HCT116 (cell line): ENCODE results near the gene LCE3D. TPM values are rescaled to one million over a fixed set of nuclear protein-coding genes. Genes with fewer than 3 reads are reported as not detected.

ENCODE experiments used
- ATAC-seq: fragments of 200-7000 bp; cut with Tn5 transposase; 2 replicates; pipeline ENCODE4 v1.9.1; 2020; ENCODE audit warnings: mild to moderate bottlenecking, moderate library complexity
- BruUV-seq: library from RNA; stranded (reverse); fragments of 400-500 nt; replicated peaks from 2 replicates; lab custom pipeline; 2021; lab: Mats Ljungman, UMichigan
- CTCF ChIA-PET: fragments of 300-600 bp; sonication (Branson Sonifier 250); formaldehyde crosslinking; loops from one replicate; lab custom pipeline; 2021; ENCODE audit warnings: antibody characterized with exemption; lab: Charles Lee
- POLR2A ChIA-PET: fragments of 300-600, 350-600 bp; sonication (Branson Sonifier 250); formaldehyde crosslinking; loops from one replicate; lab custom pipeline; 2021; ENCODE audit warnings: antibody characterized with exemption; lab: Charles Lee
- RAD21 ChIA-PET, 2 experiments: fragments of 300-600 bp; sonication (Branson Sonifier 250); formaldehyde crosslinking; loops; one replicate each; lab custom pipeline; 2023; ENCODE audit warnings: low total read pairs in 2 of 2; ENCODE audit not compliant: uncharacterized antibody in 2 of 2, unreplicated experiment in 2 of 2, low non-redundant PET in 1 of 2; lab: Charles Lee
- DNase-seq: peaks from one replicate; pipeline ENCODE4 v3.0.0-alpha.2; 2010; ENCODE audit warnings: low read depth, low spot score
- H2AFZ ChIP-seq: fragments of 200-600 bp; shearing (Covaris generic), sonication (generic); 2 replicates; pipeline ENCODE4 v1.6.1; 2017; ENCODE audit warnings: low read depth, mixed run types, mixed read lengths, antibody characterized with exemption, low read length; ENCODE audit not compliant: poor library complexity, severe bottlenecking
- H3K27ac ChIP-seq: 2 replicates; pipeline ENCODE4 v1.5.1; 2012; ENCODE audit warnings: low read depth, low read length
- H3K27me3 ChIP-seq: fragments of 200-600 bp; sonication (generic); 2 replicates; pipeline ENCODE4 v1.6.1; 2016; ENCODE audit warnings: mixed run types, low read length, mixed read lengths; ENCODE audit not compliant: insufficient read depth
- H3K36me3 ChIP-seq, 2 experiments: fragments of 200-500 bp in 1 of 2; fragments of 200-600 bp in 1 of 2; sonication (Bioruptor generic) in 1 of 2; sonication (generic) in 1 of 2; 2 replicates each; pipeline versions ENCODE4 v1.5.1 to v1.6.1; 2014 to 2016; ENCODE audit warnings: low read length in 2 of 2, inconsistent platforms in 1 of 2, mixed read lengths in 1 of 2, mixed run types in 1 of 2; ENCODE audit not compliant: insufficient read depth in 2 of 2, control insufficient read depth in 1 of 2
- H3K4me1 ChIP-seq, 2 experiments: fragments of 200-600 bp in 1 of 2; sonication (generic) in 1 of 2; 2 replicates each; pipeline versions ENCODE4 v1.5.1 to v1.6.1; 2012 to 2017; ENCODE audit warnings: low read length in 2 of 2, inconsistent platforms in 1 of 2, mild to moderate bottlenecking in 1 of 2, mixed read lengths in 1 of 2, mixed run types in 1 of 2, moderate library complexity in 1 of 2; ENCODE audit not compliant: insufficient read depth in 2 of 2, control insufficient read depth in 1 of 2
- H3K4me2 ChIP-seq: fragments of 200-600 bp; sonication (generic); 2 replicates; pipeline ENCODE4 v1.6.1; 2017; ENCODE audit warnings: mixed run types, low read length, mixed read lengths
- H3K4me3 ChIP-seq, 2 experiments: fragments of 200-600 bp in 1 of 2; sonication (generic) in 1 of 2; replicated peaks in 1 of 2; 2 replicates each; pipeline ENCODE4 v1.5.1; 2011 to 2016; ENCODE audit warnings: low read length in 2 of 2, control low read depth in 1 of 2, low read depth in 1 of 2, mild to moderate bottlenecking in 1 of 2, mixed read lengths in 1 of 2, mixed run types in 1 of 2
- H3K79me2 ChIP-seq: fragments of 200-600 bp; sonication (generic); 2 replicates; pipeline ENCODE4 v1.6.1; 2017; ENCODE audit warnings: mild to moderate bottlenecking, mixed run types, low read length, moderate library complexity, mixed read lengths; ENCODE audit not compliant: insufficient read depth
- H3K9ac ChIP-seq: fragments of 200-600 bp; sonication (generic); 2 replicates; pipeline ENCODE4 v1.6.1; 2016; ENCODE audit warnings: low read length, mixed read lengths
- H3K9me2 ChIP-seq: fragments of 200-600 bp; sonication (generic), shearing (Covaris generic); 2 replicates; pipeline ENCODE4 v1.6.1; 2017; ENCODE audit warnings: mixed run types, mild to moderate bottlenecking, moderate library complexity; ENCODE audit not compliant: insufficient read depth
- H3K9me3 ChIP-seq, 2 experiments: fragments of 200-500 bp in 1 of 2; fragments of 200-600 bp in 1 of 2; sonication (Bioruptor generic) in 1 of 2; sonication (generic) in 1 of 2; 2 replicates each; pipeline ENCODE4 v1.6.1; 2014 to 2017; ENCODE audit warnings: low read length in 2 of 2, mixed read lengths in 2 of 2, inconsistent platforms in 1 of 2, low read depth in 1 of 2, mild to moderate bottlenecking in 1 of 2, mixed run types in 1 of 2, moderate library complexity in 1 of 2; ENCODE audit not compliant: control insufficient read depth in 1 of 2, insufficient read depth in 1 of 2
- H4K20me1 ChIP-seq: fragments of 200-600 bp; sonication (generic), shearing (Covaris generic); 2 replicates; pipeline ENCODE4 v1.6.1; 2017; ENCODE audit warnings: mixed run types, mild to moderate bottlenecking, moderate library complexity; ENCODE audit not compliant: insufficient read depth
- CEBPB ChIP-seq: IDR thresholded peaks from 2 replicates; pipeline ENCODE4 v1.6.1; 2012; ENCODE audit warnings: low read depth
- EGR1 ChIP-seq: IDR thresholded peaks from 2 replicates; pipeline ENCODE4 v1.6.1; 2012; ENCODE audit warnings: low read depth
- ELF1 ChIP-seq: IDR thresholded peaks from 2 replicates; pipeline ENCODE4 v1.6.1; 2012; ENCODE audit warnings: low read depth, borderline replicate concordance
- FOSL1 ChIP-seq: IDR thresholded peaks from 2 replicates; pipeline ENCODE4 v1.6.1; 2012; ENCODE audit warnings: low read depth
- JUND ChIP-seq: IDR thresholded peaks from 2 replicates; pipeline ENCODE4 v1.6.1; 2012
- POLR2A ChIP-seq: IDR thresholded peaks from 2 replicates; pipeline ENCODE4 v1.7.0; 2011; ENCODE audit warnings: borderline replicate concordance; ENCODE audit not compliant: insufficient read depth, insufficient read length; ENCODE audit errors: extremely low read depth
- POLR2AphosphoS5 ChIP-seq: IDR thresholded peaks from 2 replicates; pipeline ENCODE4 v1.6.1; 2011; ENCODE audit warnings: mild to moderate bottlenecking, low read depth, low read length, moderate library complexity
- RAD21 ChIP-seq: IDR thresholded peaks from 2 replicates; pipeline ENCODE4 v1.6.1; 2012; ENCODE audit warnings: low read depth, mild to moderate bottlenecking
- REST ChIP-seq: IDR thresholded peaks from 2 replicates; pipeline ENCODE4 v1.6.1; 2012; ENCODE audit warnings: low read depth
- SIN3A ChIP-seq: IDR thresholded peaks from 2 replicates; pipeline ENCODE4 v1.6.1; 2012; ENCODE audit warnings: low read depth
- SP1 ChIP-seq: IDR thresholded peaks from 2 replicates; pipeline ENCODE4 v1.6.1; 2012; ENCODE audit warnings: low read depth
- TCF7L2 ChIP-seq: IDR thresholded peaks from 2 replicates; pipeline ENCODE4 v1.7.0; 2011; ENCODE audit warnings: borderline replicate concordance, inconsistent platforms; ENCODE audit not compliant: insufficient read depth, insufficient read length; ENCODE audit errors: extremely low read depth
- YY1 ChIP-seq: IDR thresholded peaks from 2 replicates; pipeline ENCODE4 v1.6.1; 2011; ENCODE audit warnings: low read length, low read depth, moderate library complexity, mild to moderate bottlenecking; ENCODE audit not compliant: insufficient replicate concordance; ENCODE audit errors: extremely low read depth
- ZFX ChIP-seq: fragments of 450-650 bp; IDR thresholded peaks from 2 replicates; pipeline ENCODE4 v1.6.1; 2017
- ZNF274 ChIP-seq: fragments of 200-500 bp; sonication (Bioruptor generic); IDR thresholded peaks from 2 replicates; pipeline ENCODE4 v1.6.1; 2014; ENCODE audit warnings: mild to moderate bottlenecking, low read depth, low read length, inconsistent platforms
- intact Hi-C: fragments of 100-400 bp; cut with micrococcal nuclease; formaldehyde crosslinking; loops from 2 replicates; pipeline ENCODE4 v1.10.0; 2022
- total RNA-seq: library from RNA; stranded (reverse); gene quantifications from one replicate; pipeline ENCODE4 v1.2.1, GENCODE V29; 2021; ENCODE audit not compliant: unreplicated experiment
- TF ChIP-seq, protein P1 (sequence below): IDR thresholded peaks from 2 replicates; pipeline ENCODE4 v1.6.1; 2012
- TF ChIP-seq, protein P2 (sequence below): IDR thresholded peaks from 2 replicates; pipeline ENCODE4 v1.6.1; 2011; ENCODE audit warnings: mild to moderate bottlenecking, low read length, moderate library complexity; ENCODE audit not compliant: insufficient replicate concordance; ENCODE audit errors: extremely low read depth
- TF ChIP-seq, protein P3 (sequence below): IDR thresholded peaks from 2 replicates; pipeline ENCODE4 v1.6.1; 2012

LCE3D gene
- total RNA-seq, 1 experiment from 2014 or later, result not detected

DNA sequence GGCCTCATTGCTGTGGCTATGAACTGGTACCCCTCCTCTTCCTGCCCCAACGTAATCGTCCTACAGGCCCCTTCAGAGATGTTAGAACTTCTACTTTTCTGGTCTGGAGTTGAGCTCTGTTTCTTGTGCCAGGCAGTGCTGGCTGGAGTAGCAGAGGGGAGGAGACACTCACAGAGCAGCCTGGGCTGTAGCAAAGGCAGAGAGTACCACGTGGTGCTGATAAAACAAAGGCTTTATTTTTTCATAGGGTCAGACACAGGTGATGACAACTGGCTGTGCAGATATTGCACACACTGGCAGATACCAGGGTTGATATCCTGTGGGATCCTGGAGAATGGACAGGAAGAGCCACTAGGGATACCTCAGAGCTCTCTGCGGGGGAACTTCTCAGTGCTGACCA lies 42.8 kb downstream of the LCE3D start:
- no peak for TF ChIP-seq ZNF274
- TF ChIP-seq FOSL1, result no peak
- TF ChIP-seq, protein P1, sequence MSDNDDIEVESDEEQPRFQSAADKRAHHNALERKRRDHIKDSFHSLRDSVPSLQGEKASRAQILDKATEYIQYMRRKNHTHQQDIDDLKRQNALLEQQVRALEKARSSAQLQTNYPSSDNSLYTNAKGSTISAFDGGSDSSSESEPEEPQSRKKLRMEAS, result no peak
- no peak for TF ChIP-seq TCF7L2
- TF ChIP-seq POLR2A, result no peak
- no peak for TF ChIP-seq EGR1
- TF ChIP-seq, protein P2, sequence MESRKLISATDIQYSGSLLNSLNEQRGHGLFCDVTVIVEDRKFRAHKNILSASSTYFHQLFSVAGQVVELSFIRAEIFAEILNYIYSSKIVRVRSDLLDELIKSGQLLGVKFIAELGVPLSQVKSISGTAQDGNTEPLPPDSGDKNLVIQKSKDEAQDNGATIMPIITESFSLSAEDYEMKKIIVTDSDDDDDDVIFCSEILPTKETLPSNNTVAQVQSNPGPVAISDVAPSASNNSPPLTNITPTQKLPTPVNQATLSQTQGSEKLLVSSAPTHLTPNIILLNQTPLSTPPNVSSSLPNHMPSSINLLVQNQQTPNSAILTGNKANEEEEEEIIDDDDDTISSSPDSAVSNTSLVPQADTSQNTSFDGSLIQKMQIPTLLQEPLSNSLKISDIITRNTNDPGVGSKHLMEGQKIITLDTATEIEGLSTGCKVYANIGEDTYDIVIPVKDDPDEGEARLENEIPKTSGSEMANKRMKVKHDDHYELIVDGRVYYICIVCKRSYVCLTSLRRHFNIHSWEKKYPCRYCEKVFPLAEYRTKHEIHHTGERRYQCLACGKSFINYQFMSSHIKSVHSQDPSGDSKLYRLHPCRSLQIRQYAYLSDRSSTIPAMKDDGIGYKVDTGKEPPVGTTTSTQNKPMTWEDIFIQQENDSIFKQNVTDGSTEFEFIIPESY, result no peak
- TF ChIP-seq YY1, result no peak
- TF ChIP-seq JUND, result no peak
- no peak for TF ChIP-seq POLR2AphosphoS5
- TF ChIP-seq CEBPB, result no peak
- TF ChIP-seq SP1, result no peak
- TF ChIP-seq RAD21, result no peak
- no peak for TF ChIP-seq ELF1
- no peak for TF ChIP-seq REST
- no peak for TF ChIP-seq ZFX
- TF ChIP-seq SIN3A, result no peak
- TF ChIP-seq, protein P3, sequence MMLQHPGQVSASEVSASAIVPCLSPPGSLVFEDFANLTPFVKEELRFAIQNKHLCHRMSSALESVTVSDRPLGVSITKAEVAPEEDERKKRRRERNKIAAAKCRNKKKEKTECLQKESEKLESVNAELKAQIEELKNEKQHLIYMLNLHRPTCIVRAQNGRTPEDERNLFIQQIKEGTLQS, result no peak
- ATAC-seq (no peak), DNase-seq (no peak)
- intact Hi-C loops, result no loop called here
- no TSS peak for BruUV-seq
- H3K27ac ChIP-seq, result no peak overlapping the region
- H4K20me1 ChIP-seq, result no peaks in the 10 kb centered on the region
- H3K36me3 ChIP-seq, result no peaks in the 10 kb centered on the region
- no peaks in the 10 kb centered on the region for H3K9me3 ChIP-seq
- no peaks in the 10 kb centered on the region for H3K79me2 ChIP-seq
- ChIA-PET POLR2A (no interaction called here), CTCF (no interaction called here), RAD21 (no interaction called here)
- H3K4me2 ChIP-seq, result no peak overlapping the region
- no peak overlapping the region for H3K4me3 ChIP-seq
- no peaks in the 10 kb centered on the region for H3K27me3 ChIP-seq
- no peaks in the 10 kb centered on the region for H3K9me2 ChIP-seq
- no peaks in the 10 kb centered on the region for H3K4me1 ChIP-seq
- no peak overlapping the region for H3K9ac ChIP-seq
- H2AFZ ChIP-seq, result no peak overlapping the region
